GM19395 (cell line): ENCODE measurements around the gene ZNF8.
"Not testable (repeated sequence)": the region's sequence is repeated elsewhere in the genome, so short reads cannot be mapped to it uniquely, and the experiment has no call there.

ENCODE experiments used
- ATAC-seq: cut with Tn5 transposase; IDR thresholded peaks from one replicate; pipeline ENCODE4 v1.9.1; 2021; ENCODE audit warnings: mild to moderate bottlenecking, moderate library complexity; ENCODE audit not compliant: unreplicated experiment

The ZNF8 gene

DNA sequence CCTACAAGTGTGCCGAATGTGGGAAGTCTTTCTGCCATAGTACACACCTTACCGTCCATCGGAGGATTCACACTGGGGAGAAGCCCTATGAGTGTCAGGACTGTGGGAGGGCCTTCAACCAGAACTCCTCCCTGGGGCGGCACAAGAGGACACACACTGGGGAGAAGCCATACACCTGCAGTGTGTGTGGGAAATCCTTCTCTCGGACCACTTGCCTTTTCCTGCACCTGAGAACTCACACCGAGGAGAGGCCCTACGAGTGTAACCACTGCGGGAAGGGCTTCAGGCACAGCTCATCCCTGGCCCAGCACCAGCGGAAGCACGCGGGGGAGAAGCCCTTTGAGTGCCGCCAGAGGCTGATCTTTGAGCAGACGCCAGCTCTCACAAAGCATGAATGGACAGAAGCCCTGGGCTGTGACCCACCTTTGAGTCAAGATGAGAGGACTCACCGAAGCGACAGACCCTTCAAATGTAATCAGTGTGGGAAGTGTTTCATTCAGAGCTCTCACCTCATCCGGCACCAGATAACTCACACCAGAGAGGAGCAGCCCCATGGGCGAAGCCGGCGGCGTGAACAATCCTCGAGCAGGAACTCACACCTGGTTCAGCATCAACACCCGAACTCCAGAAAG lies 16.1 kb downstream of the ZNF8 start:
- no peak for ATAC-seq

DNA sequence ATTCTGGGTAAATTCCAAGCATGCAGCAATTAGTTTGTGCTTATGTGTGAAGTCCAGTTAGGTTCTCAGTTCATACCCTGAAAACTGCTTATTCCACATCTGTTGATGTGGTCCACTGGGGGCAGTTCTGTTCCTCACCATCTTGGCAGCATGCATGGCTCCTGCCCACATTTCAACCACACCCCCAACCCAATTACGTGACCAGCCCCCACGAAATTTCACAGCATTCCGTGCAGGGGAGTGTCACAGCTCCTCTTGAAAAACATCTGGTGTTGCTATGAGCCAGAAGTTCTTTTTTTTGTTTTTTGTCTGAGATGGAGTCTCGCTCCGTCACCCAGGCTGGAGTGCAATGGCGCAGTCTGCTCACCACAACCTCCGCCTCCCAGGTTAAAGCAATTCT lies 17.3 kb downstream of the ZNF8 start:
- ATAC-seq: no peak

DNA sequence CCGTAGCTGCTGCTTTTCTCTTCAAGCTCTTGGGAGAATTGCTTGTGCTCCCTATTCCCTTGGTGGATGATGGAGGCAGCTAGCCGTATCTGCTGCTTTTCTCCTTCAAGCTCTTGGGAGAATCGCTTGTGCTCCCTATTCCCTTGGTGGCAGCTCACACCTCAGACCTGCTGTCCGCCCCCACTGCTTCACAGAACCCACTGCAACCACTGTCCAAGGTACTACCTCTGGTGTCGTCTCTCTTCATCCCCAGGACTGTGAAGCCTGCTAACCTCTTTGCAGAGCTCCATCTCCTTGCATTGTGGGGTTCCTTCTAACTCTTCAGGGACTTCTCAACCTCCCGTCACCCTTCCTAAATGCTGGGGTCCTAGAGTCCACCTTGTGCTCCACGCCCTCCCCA lies 21.9 kb downstream of the ZNF8 start:
- ATAC-seq: no peak

DNA sequence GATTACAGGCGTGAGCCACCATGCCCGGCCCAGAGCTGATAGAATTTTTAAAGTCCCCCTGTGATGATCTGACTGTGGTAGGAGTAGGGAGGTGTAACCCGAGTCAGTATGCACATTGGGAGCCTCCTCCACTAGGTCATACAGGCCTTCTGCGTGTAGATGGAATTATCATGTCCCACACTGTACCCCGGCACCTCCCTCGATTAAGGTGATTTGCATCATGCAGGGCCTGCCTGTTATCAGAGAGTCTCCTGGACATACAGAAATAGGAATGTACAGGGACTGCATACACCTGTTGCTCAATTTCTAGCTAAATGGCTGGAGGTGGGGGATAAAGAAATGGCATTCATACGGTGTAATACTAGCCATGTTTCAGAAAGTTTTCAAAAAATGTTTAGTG lies 25.5 kb downstream of the ZNF8 start:
- ATAC-seq: no peak

DNA sequence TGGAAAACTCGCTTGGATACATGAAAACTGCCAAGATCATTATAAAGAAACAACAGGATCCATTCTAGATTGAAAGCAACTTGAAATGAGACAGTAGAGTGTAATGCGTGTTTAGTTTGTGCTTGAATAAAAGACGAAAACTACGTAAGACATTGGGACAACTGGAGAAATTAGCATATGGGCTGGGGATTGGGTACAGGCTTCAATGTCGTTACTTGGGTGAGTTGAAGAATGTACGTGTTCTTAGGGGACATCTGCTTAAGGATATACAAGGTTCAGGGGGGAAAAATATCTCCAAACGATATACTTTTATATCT lies 26.0 kb downstream of the ZNF8 start:
- no peak for ATAC-seq

DNA sequence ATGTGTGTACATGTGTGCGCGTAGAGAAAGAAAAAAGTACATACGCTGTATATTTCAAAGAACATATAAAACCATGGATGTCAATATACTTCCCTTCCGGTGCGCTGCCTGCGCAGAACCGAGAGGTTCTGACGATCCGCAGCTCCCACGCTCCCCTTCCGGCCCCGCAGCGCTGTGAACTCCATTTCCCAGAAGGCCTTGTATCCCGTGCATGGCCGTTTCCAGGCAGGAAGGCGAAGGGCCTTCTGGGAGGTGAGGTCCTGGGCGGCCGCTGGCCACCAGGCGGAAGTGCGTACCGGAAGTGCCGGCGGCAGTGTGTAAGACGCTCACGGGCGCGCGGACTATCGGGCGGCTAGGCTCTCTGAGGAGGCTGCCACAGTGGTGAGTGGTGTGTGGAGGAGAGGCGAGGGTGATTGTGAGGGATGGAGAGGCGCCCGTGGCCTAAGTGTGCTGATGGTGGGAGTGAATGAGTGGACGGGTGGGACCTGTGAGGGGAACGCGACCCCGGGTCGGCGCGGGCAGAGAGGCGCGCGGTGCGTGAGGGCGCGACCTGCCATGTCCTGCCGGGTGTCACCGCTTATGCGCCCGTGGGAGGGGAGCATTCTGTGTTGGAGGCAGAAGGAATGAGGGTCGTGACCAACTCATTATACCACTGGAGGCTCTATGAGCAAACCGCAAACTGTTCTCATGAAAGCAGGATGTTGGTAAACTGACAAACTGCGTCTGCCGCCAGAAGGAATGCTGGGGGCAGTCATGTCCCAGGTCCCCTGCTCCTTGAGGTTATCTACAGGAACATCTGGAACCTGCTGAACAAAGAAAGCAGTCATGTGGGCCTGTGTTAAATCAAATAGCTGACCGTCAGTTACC lies 26.5 kb downstream of the ZNF8 start, which contains the start of gene ERVK3-1:
ERVK3-1 (plus strand) TSS at position 313 of the 867 bp plus-strand sequence. CDS start 6,792 bp downstream, outside the sequence.
- ATAC-seq: peak; percentile 96

DNA sequence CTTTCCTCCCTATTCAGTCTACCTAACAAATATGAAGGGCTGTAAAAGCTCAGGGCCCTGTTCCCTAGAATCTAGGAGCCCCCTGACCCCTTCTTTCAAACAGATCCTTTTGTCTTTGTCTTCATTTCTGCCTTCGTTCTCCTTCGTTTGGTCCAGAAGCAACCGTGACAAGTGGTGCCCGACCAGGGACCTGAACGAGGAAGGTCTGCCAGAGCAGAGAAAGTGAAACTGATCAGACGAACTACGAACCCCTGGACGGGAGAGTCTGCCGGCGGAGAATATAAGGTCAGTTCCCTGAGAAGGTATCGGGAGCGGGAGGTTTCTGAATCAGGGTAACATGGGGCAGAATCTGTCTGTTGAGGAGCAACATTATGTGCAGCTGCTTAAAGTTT lies 27.2 kb downstream of the ZNF8 start:
- no peak for ATAC-seq

DNA sequence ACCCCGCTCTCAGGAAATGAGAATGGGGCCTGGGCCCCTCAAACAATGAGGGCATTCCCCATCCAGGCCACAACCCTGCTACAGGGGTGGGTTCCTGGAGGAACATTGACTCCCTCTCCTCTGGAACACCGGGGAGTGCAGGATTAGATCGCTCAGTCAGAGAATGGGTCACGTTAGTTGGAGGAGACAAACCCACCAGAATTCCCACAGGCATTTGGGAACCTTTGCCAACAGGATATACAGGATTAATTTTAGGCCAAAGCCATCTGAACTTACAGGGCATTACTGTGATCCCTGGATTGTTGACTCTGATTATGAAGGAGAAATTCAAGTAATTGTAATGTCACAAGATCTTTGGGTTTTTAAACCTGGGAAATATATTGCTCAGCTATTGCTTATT lies 29.0 kb downstream of the ZNF8 start:
- no peak for ATAC-seq

DNA sequence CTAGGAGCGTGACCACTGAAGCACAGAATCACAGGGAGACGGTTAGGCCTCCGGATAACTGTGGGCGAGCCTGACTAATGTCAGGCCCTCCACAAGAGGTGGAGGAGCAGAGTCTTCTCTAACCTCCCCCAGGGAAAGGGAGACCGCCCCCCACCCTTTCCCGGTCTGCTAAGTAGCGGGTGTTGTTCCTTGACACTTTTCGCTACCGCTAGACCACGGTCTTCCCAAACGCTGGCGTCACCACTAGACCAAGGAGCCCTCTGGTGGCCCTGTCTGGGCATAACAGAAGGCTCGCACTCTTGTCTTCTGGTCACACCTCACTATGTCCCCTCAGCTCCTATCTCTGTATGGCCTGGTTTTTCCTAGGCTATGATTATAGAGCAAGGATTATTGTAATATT lies 31.9 kb downstream of the ZNF8 start:
- not testable (repeated sequence) for ATAC-seq

DNA sequence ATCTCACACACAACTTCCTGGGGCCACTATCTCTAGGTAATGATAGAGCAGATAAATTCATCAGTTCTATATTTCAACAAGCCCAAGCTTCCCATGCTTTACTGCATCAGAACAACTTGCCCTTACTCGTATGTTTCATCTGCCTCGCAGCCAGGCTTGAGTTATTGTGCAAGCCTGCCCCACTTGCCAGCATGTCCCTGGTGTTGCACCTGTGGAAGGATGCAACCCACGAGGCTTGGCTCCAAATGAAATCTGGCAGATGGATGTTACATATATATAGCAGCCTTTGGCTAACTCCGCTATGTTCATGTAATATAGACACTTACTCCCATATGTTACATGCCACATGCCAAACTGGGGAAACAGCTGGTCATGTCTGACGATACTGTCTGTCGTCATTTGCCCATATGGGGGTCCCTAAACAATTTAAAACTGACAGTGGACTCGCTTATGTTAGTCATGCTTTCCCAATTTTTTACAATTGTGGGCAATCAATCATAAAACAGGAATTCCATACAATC lies 32.6 kb downstream of the ZNF8 start:
- ATAC-seq: no peak

DNA sequence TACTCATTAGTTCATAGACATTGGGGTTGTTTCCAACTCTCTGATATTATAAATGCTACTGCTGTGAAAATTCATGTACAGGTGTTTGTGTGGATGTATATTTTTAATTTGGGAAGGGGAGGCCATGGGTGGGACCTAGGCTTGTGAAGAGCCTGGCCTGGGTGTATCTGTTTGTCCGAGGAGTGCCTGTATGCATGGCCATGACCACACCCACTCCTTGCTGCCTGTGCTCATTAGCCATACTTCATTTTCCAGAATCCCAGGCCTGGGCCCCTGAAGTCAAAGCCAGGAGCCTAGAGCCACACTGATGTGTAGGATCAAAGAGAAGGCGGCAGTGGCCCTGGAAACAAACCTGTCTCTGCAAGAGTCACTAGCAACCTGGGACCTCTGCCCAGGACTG lies 36.8 kb downstream of the ZNF8 start:
- ATAC-seq: no peak

DNA sequence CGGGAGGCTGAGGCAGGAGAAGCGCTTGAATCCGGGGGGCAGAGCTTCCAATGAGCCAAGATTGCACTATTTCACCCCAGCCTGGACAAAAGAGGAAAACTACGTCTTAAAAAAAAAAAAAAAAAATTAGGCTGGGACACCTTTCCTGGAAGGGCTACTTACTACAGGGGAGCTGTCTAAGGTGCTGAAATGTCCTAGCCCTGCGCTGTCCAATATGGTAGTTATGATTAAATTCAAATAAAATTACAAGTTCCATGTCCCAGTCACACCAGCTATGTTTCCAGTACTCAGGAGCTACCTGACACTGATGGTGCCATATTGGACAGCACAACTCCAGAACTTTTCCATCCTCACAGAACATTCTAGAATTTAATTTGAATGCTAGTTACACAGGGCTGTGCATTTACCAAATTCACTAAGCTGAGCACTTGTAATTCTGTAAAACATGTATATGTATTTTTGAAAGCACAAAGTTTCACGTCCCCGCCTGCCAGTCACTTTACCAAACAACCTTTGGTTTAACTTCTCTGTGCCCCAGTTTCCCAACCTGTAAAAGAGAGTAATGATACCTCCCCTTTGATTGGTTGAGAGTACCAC lies 38.8 kb downstream of the ZNF8 start:
- no peak for ATAC-seq

DNA sequence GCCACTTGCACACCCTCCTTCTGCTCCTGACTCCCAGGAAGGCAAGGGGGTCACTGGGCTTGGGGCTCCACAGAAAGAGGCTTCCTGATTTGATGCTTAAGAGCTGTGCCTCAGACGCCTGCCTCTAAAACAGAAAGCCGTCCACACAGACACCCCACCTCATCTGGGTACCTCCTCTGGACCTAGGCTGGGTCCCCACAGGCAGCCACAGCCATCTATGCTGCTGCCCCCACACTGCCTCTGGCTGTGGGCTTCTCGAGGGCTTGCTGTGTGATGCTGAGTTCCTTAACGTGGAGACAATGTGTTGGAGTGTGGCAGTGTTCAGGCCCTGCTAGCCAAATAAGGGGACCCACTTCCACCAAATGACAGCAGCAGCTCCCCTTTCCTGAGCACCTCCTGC lies 39.5 kb downstream of the ZNF8 start:
- no peak for ATAC-seq

DNA sequence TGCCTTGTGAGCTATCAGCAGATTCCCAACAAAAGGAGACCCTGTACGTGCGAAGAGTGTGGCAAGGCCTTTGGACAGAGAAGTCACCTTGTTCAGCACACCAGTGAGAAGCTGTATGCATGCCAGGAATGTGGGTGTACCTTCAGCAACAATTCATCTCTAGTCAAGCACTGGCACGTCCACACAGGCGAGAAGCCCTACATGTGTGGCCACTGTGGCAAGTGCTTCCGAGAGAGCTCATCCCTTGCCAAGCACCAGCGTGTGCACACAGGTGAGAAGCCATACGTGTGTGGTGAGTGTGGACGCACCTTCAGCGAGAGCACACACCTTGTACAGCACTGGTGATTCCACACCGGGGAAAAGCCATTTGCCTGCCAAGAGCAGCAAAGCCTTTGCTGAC lies 40.5 kb downstream of the ZNF8 start:
- ATAC-seq: no peak

DNA sequence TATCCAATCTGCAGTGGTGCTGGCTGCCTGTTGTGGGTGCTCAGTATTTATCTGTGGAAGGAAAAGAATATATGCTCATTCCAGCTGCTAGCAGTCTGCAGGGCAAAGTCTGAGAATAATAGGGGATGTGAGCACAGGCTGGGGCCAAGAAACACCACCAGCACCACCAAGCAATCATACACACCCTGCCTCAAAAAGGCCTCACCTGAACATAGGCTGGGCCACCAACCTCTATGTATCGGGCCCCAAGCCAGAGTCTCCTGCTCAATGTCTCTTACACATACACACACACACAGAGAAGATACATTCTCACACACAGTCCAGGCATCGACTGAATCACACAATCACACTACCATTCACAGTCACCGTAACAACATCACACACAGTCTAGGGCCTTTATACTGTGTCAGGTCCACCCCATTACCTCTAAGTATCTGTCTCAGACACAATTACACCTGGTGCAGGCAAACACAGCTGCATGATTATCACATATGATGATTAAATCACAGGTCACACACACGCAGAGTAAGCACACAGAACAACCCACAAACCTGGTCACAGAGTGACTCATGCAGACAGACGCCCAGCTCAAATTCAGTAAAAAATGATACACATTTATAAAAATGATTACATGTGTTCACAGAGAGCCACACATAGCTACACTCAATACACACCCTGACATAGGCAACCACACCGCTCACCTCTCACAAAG lies 46.7 kb downstream of the ZNF8 start:
- no peak for ATAC-seq

DNA sequence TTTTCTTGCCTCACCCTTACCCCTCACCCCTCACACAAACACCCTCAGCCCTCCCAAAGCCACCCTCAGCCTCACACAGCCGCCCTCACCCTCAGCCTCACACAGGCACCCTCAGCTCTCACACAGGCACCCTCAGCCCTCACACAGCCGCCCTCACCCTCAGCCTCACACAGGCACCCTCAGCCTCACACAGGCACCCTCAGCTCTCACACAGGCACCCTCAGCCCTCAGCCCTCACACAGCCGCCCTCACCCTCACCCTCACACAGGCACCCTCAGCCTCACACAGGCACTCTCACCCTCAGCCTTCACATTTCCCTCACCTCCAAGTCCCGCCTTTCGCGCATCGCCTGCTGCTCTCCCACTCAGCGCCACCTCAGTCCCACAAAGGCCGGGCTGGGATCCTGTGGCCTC lies 47.8 kb downstream of the ZNF8 start:
- no peak for ATAC-seq

DNA sequence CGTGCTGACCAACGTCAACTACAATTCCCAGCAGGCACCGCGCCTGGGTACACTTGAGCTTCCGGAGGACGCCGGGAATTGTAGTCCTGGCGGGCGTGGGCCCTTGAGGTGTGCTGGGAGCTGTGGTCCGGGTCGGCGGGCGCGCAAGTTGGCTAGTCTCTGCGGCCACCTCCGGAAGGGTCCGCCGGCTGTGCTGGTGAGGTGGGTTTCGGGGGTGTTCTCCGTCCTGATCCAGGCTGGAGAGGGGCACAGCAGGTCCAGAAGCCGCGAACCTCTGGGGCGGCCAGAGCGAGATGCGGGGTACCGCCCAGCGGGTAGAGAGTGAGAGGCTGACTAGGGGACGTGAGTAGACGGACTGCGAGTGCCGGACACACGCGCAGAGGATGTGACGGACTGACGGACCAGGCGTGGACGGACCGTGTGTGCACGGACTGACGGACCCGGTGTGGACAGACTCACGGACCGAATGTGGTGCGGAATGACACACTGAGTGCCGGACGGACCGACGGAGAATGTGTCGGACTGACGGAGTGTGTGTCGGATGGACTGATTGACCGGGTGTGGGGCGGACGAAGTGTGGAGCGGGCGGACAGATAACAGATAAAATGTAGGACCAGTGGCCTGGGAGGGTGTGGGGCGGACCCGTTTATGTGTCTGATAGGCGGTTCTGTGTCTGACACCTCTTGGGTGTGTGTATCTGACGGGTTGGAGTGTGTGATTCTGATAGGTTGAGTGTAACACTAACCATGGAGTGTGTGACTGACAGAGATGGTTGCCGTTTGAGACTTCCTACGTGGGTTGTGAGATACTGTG lies 48.4 kb downstream of the ZNF8 start, which contains the start of gene ZSCAN22:
ZSCAN22 (plus strand) TSS at position 81 of the 813 bp plus-strand sequence. CDS start 7,809 bp downstream, outside the sequence.
- peak; percentile 89 for ATAC-seq

DNA sequence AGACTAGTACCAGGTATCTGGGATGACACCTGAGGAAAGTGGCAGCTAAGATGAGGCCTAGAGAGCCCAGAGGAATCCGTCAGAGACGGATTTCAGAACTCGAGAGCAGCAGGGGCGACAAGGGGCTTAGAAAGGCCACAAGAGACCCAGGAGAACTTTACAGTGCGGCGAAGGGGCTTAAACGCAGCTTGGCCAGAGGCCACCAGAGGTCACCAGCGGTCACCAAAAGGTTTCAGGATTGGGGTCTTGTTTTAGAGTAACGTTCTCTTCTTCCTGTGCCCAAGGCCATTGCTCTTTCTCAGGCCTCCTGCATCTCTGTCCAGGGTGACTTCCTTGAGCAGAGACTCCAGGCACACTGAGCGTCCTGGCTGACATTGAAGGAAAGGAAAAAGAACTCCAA lies 50.2 kb downstream of the ZNF8 start:
- no peak for ATAC-seq

DNA sequence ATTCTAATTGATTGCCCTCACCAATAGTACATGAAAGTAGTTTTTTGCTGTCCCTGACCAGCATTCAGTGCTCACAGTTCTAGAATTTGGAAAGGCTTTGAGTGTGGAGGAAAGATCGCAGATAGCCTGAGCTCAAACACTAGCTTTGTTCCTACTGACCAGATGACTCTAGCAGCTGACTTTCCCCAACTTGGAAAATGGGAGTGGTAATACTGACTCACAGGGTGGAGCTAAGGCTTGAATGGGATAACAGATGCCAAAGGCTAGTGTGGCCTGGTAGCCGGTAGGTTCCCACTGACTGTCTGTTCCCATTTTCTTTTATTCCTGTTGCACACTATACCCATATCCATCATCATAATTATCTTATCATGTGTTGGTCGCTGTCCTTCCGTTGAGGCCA lies 51.7 kb downstream of the ZNF8 start:
- ATAC-seq: no peak

DNA sequence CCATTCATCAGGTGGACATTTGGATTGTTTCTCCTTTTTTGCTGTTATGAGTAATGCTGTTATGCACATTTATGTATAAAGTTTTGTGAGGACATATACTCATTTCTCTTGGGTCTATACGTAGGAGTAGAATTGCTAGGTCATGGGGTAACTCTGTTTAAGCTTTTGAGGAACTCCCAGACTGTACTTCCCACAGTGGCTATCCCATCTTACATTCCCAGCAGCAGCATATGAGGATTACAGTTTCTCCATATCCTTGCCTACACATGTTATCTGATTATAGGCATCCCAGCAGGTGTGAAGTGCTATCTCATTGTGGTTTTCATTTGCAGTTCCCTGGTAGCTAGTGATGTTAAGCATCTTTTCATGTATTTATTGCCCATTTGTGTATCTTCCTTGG lies 53.9 kb downstream of the ZNF8 start:
- no peak for ATAC-seq
